ENCODE results near the gene PIK3R2.
A peak's percentile ranks its signal among the peaks of the same experiment; 100 is the strongest.

The PIK3R2 gene

GRCh38 chr19:18211683-18212082 is 58.7 kb downstream of the PIK3R2 start:
- no peak for DNase-seq (ENCODE audit: low read depth)
- TF ChIP-seq CTCF (conservative IDR thresholded peaks at IDR 0.05; ENCODE audit: low read length), result no peak
- H3K4me3 ChIP-seq (ENCODE audit: low read length), result no peak overlapping the region

GRCh38 chr19:18214779-18215433 is 61.9 kb downstream of the PIK3R2 start:
- no peak overlapping the region for H3K4me3 ChIP-seq (ENCODE audit: low read length)
- no peak for TF ChIP-seq CTCF (conservative IDR thresholded peaks at IDR 0.05; ENCODE audit: low read length)
- DNase-seq (ENCODE audit: low read depth), result peak; percentile 32

- H3K4me3 ChIP-seq (ENCODE audit: low read length), result no peak overlapping the region
- no peak for DNase-seq (ENCODE audit: low read depth)
- no peak for TF ChIP-seq CTCF (conservative IDR thresholded peaks at IDR 0.05; ENCODE audit: low read length)
Observed at GRCh38 chr19:18216789-18217188, 63.8 kb downstream of the PIK3R2 start.

- no peak for TF ChIP-seq CTCF (conservative IDR thresholded peaks at IDR 0.05; ENCODE audit: low read length)
- no peak overlapping the region for H3K4me3 ChIP-seq (ENCODE audit: low read length)
- DNase-seq (ENCODE audit: low read depth), result no peak
Observed at GRCh38 chr19:18218159-18218558, 65.2 kb downstream of the PIK3R2 start.

- H3K4me3 ChIP-seq (ENCODE audit: low read length), result no peak overlapping the region
- DNase-seq (ENCODE audit: low read depth), result no peak
- no peak for TF ChIP-seq CTCF (conservative IDR thresholded peaks at IDR 0.05; ENCODE audit: low read length)
Observed at GRCh38 chr19:18218600-18218999, 65.6 kb downstream of the PIK3R2 start.

Measured in AG10803 (cell line).